H54 (cell line): ENCODE measurements around the gene TNS1.
A peak's percentile ranks its signal among the peaks of the same experiment; 100 is the strongest.

ENCODE experiments used
- DNase-seq: peaks from one replicate; pipeline ENCODE4 v3.0.0; 2011; ENCODE audit warnings: low spot score, mixed read lengths; ENCODE audit not compliant: insufficient read length
- FAIRE-seq: peaks from 3 replicates; lab custom pipeline; 2011; peaks lifted over from hg19 to GRCh38; lab: Jason Lieb, UNC
- POLR2A ChIP-seq: IDR thresholded peaks from 2 replicates; pipeline ENCODE4 v1.6.1; 2011; ENCODE audit warnings: low read depth, mild to moderate bottlenecking, low read length

Gene TNS1

GRCh38 chr2:218017211-218018053 lies 14.6 kb upstream of the TNS1 start:
- DNase-seq (no peak), FAIRE-seq (no peak)
- no peak for TF ChIP-seq POLR2A

- DNase-seq: no peak
- no peak for TF ChIP-seq POLR2A
- FAIRE-seq: no peak
Observed at GRCh38 chr2:218016810-218017209, 14.0 kb upstream of the TNS1 start.

GRCh38 chr2:218015586-218016521 lies 13.1 kb upstream of the TNS1 start:
- FAIRE-seq: no peak
- TF ChIP-seq POLR2A: no peak
- no peak for DNase-seq

GRCh38 chr2:218014706-218015585 lies 12.2 kb upstream of the TNS1 start:
- no peak for TF ChIP-seq POLR2A
- FAIRE-seq: no peak

GRCh38 chr2:218013289-218013688 lies 10.5 kb upstream of the TNS1 start:
- TF ChIP-seq POLR2A: no peak
- no peak for DNase-seq
- no peak for FAIRE-seq

More at GRCh38 chr2:218014706-218015585, 12.2 kb upstream of the TNS1 start:
- DNase-seq: no peak

GRCh38 chr2:218012284-218012683 lies 9.5 kb upstream of the TNS1 start:
- FAIRE-seq (no peak), DNase-seq (no peak)
- TF ChIP-seq POLR2A: no peak

GRCh38 chr2:218011653-218012040 lies 8.9 kb upstream of the TNS1 start:
- DNase-seq: no peak
- no peak for TF ChIP-seq POLR2A
- no peak for FAIRE-seq

- no peak for FAIRE-seq
- TF ChIP-seq POLR2A: no peak
- DNase-seq: no peak
Observed at GRCh38 chr2:218010984-218011652, 8.3 kb upstream of the TNS1 start.

GRCh38 chr2:218010140-218010983 lies 7.6 kb upstream of the TNS1 start:
- FAIRE-seq: no peak
- DNase-seq: peak; percentile 40
- TF ChIP-seq POLR2A: no peak

- FAIRE-seq (no peak), DNase-seq (no peak)
Observed at GRCh38 chr2:218009765-218010139, 7.0 kb upstream of the TNS1 start.

GRCh38 chr2:218009231-218009630 lies 6.4 kb upstream of the TNS1 start:
- DNase-seq: no peak
- no peak for TF ChIP-seq POLR2A
- no peak for FAIRE-seq

More at GRCh38 chr2:218009765-218010139, 7.0 kb upstream of the TNS1 start:
- no peak for TF ChIP-seq POLR2A
